Uterus (tissue), 2 donors: Measurements from ENCODE around the gene WDR27.

Source experiments
- POLR2A ChIP-seq, 2 donors: fragments of 450-650 bp; IDR thresholded peaks; one replicate each; pipeline ENCODE4 v1.6.1; 2016; ENCODE audit warnings: antibody characterized with exemption in 2 of 2, mild to moderate bottlenecking in 1 of 2, moderate library complexity in 1 of 2
- TF ChIP-seq, protein P1 (sequence below), 4 experiments: fragments of 200-600 bp in 2 of 4; fragments of 450-650 bp in 2 of 4; sonication (generic) in 2 of 4; IDR thresholded peaks; one replicate each; pipeline ENCODE4 v1.5.1; 2016 to 2019; ENCODE audit warnings: antibody characterized with exemption in 4 of 4, mild to moderate bottlenecking in 2 of 4, moderate library complexity in 1 of 4

DNA sequence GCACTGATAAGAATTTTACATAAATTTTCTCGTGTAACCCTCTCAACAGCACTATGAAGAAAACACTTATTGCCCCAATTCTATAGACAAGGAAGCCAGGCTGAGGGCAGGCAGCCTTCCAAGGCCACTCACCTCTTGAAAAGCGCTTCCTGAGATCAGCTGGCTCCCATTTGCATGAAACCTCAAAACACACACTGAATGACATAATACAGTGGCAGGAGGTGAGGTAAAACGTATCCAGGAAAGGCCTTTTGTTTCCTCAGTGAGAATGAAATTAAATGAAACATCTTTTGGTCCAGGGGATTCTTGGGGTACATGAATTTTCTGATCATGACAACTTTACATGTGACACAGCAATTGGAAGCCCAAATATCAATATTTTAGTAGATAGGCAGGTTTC lies 112.5 kb downstream of the WDR27 start:
- no peak for TF ChIP-seq POLR2A (IDR thresholded peaks at IDR 0.05)
- TF ChIP-seq, protein P1, sequence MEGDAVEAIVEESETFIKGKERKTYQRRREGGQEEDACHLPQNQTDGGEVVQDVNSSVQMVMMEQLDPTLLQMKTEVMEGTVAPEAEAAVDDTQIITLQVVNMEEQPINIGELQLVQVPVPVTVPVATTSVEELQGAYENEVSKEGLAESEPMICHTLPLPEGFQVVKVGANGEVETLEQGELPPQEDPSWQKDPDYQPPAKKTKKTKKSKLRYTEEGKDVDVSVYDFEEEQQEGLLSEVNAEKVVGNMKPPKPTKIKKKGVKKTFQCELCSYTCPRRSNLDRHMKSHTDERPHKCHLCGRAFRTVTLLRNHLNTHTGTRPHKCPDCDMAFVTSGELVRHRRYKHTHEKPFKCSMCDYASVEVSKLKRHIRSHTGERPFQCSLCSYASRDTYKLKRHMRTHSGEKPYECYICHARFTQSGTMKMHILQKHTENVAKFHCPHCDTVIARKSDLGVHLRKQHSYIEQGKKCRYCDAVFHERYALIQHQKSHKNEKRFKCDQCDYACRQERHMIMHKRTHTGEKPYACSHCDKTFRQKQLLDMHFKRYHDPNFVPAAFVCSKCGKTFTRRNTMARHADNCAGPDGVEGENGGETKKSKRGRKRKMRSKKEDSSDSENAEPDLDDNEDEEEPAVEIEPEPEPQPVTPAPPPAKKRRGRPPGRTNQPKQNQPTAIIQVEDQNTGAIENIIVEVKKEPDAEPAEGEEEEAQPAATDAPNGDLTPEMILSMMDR (IDR thresholded peaks at IDR 0.05): no peak
